GM10266 (cell line): ENCODE data around the gene FBXO21.
"Not testable (repeated sequence)": the region's sequence is repeated elsewhere in the genome, so short reads cannot be mapped to it uniquely, and the experiment has no call there.

ENCODE experiments used
- DNase-seq: peaks from one replicate; pipeline ENCODE4 v3.0.0; 2012; ENCODE audit errors: extremely low spot score
- CTCF ChIP-seq: IDR thresholded peaks from 2 replicates; pipeline ENCODE4 v1.5.1; 2012; ENCODE audit warnings: mild to moderate bottlenecking, low read depth; ENCODE audit not compliant: control insufficient read depth, insufficient read depth; ENCODE audit errors: missing control alignments

The FBXO21 gene

GRCh38 chr12:117226505-117226904 lies 36.2 kb upstream of the FBXO21 start:
- no peak for DNase-seq
- TF ChIP-seq CTCF, result no peak

- TF ChIP-seq CTCF, result no peak
- no peak for DNase-seq
These were observed 34.9 kb upstream of the FBXO21 start for GRCh38 chr12:117225179-117225578.

- not testable (repeated sequence) for DNase-seq
These were observed 30.7 kb upstream of the FBXO21 start for GRCh38 chr12:117220947-117221346.

GRCh38 chr12:117218149-117218548 lies 27.9 kb upstream of the FBXO21 start:
- TF ChIP-seq CTCF, result no peak
- DNase-seq, result no peak

- TF ChIP-seq CTCF, result no peak
- no peak for DNase-seq
These were observed 26.4 kb upstream of the FBXO21 start for GRCh38 chr12:117216686-117217085.

GRCh38 chr12:117214797-117215196 lies 24.5 kb upstream of the FBXO21 start:
- no peak for DNase-seq
- TF ChIP-seq CTCF, result no peak

- no peak for TF ChIP-seq CTCF
- no peak for DNase-seq
These were observed 23.1 kb upstream of the FBXO21 start for GRCh38 chr12:117213295-117213808.

GRCh38 chr12:117212563-117213190 lies 22.4 kb upstream of the FBXO21 start:
- TF ChIP-seq CTCF, result peak; percentile 86
- DNase-seq, result peak; percentile 70
